A549 (cell line): ENCODE results near the gene CCDC85A. TPM values are rescaled to one million over a fixed set of nuclear protein-coding genes. Genes with fewer than 3 reads are reported as not detected.

Source experiments
- ATAC-seq, 2 experiments: fragments of 200-7000 bp in 1 of 2; fragments of >200 bp in 1 of 2; cut with Nextera tagmentation in 1 of 2; cut with Tn5 transposase in 1 of 2; 3 replicates each; pipeline versions ENCODE4 v1.8.0 to v1.9.1; 2018 to 2020; ENCODE audit warnings: mild to moderate bottlenecking in 1 of 2, moderate library complexity in 1 of 2
- CTCF ChIA-PET: fragments of 300-600 bp; sonication (Branson Sonifier 250); formaldehyde crosslinking; extraction: SDS; loops from one replicate; lab custom pipeline; 2021; ENCODE audit warnings: antibody characterized with exemption, inconsistent platforms; lab: Yijun Ruan, JAX
- POLR2A ChIA-PET: fragments of 350-600 bp; formaldehyde crosslinking; extraction: SDS; loops from one replicate; lab custom pipeline; 2021; ENCODE audit warnings: antibody characterized with exemption, inconsistent platforms; lab: Yijun Ruan, JAX
- DNase-seq, 2 experiments: peaks; one replicate each; pipeline versions ENCODE4 v3.0.0 to v3.0.0-alpha.2; 2011 to 2016; ENCODE audit warnings: low read depth in 1 of 2, low spot score in 1 of 2
- FAIRE-seq: peaks from 2 replicates; lab custom pipeline; 2011; peaks lifted over from hg19 to GRCh38; lab: Jason Lieb, UNC
- H3K27ac ChIP-seq, 2 experiments: fragments of >200 bp; sonication (Bioruptor Twin); formaldehyde crosslinking; 3 replicates each; pipeline ENCODE4 v1.5.1; 2016 to 2017
- H3K4me1 ChIP-seq: fragments of >200 bp; sonication (Bioruptor Twin); formaldehyde crosslinking; 3 replicates; pipeline ENCODE4 v1.6.1; 2016
- H3K4me2 ChIP-seq: fragments of >200 bp; sonication (Bioruptor Twin); formaldehyde crosslinking; 3 replicates; pipeline ENCODE4 v1.6.1; 2016
- H3K4me3 ChIP-seq: fragments of >200 bp; sonication (Bioruptor Twin); formaldehyde crosslinking; 3 replicates; pipeline ENCODE4 v1.5.1; 2016
- H3K9me3 ChIP-seq: fragments of >200 bp; sonication (Bioruptor Twin); formaldehyde crosslinking; 3 replicates; pipeline ENCODE4 v1.6.1; 2016
- ATOH8 ChIP-seq: fragments of 250-450 bp; sonication (Bioruptor Pico); IDR thresholded peaks from 2 replicates; pipeline ENCODE4 v1.5.0; 2020; ENCODE audit warnings: low read depth, mild to moderate bottlenecking, moderate library complexity
- CHD2 ChIP-seq: fragments of 150-350 bp; IDR thresholded peaks from 2 replicates; pipeline ENCODE4 v1.6.1; 2014; ENCODE audit warnings: low read length; ENCODE audit not compliant: partially characterized antibody
- E2F6 ChIP-seq: IDR thresholded peaks from 2 replicates; pipeline ENCODE4 v1.6.1; 2012; ENCODE audit warnings: low read depth, borderline replicate concordance
- EP300 ChIP-seq, 2 experiments: fragments of >200 bp; sonication (Bioruptor Twin); formaldehyde crosslinking; IDR thresholded peaks; 2 replicates in 1 of 2; 3 replicates in 1 of 2; pipeline ENCODE4 v1.6.1; 2016 to 2017
- ESRRA ChIP-seq: fragments of 150-350 bp; IDR thresholded peaks from 2 replicates; pipeline ENCODE4 v1.6.1; 2014; ENCODE audit warnings: mild to moderate bottlenecking, low read length, borderline replicate concordance
- FOSL2 ChIP-seq, 2 experiments: fragments of 450-650 bp in 1 of 2; fragments of >200 bp in 1 of 2; sonication (Bioruptor Twin) in 1 of 2; formaldehyde crosslinking; IDR thresholded peaks; 2 replicates each; pipeline versions ENCODE4 v1.5.0 to v1.6.1; 2016 to 2020; ENCODE audit warnings: mild to moderate bottlenecking in 1 of 2, moderate library complexity in 1 of 2
- FOXS1 ChIP-seq: fragments of 250-450 bp; sonication (Bioruptor Pico); IDR thresholded peaks from 2 replicates; pipeline ENCODE4 v1.5.0; 2020; ENCODE audit warnings: mild to moderate bottlenecking, moderate library complexity
- HDAC2 ChIP-seq: fragments of 200-600 bp; sonication (generic); IDR thresholded peaks from 2 replicates; pipeline ENCODE4 v1.6.1; 2016
- HEYL ChIP-seq: fragments of 250-450 bp; sonication (Bioruptor Pico); IDR thresholded peaks from 2 replicates; pipeline ENCODE4 v1.8.0; 2021; ENCODE audit warnings: mild to moderate bottlenecking, moderate library complexity
- KDM1A ChIP-seq: fragments of 200-600 bp; sonication (generic); IDR thresholded peaks from 2 replicates; pipeline ENCODE4 v1.6.1; 2016; ENCODE audit warnings: low read depth, mild to moderate bottlenecking
- MAZ ChIP-seq: fragments of 150-350 bp; IDR thresholded peaks from 2 replicates; pipeline ENCODE4 v1.6.1; 2014; ENCODE audit warnings: antibody characterized with exemption, low read depth, low read length, borderline replicate concordance
- NPAS2 ChIP-seq: fragments of 250-450 bp; sonication (Bioruptor Pico); IDR thresholded peaks from 2 replicates; pipeline ENCODE4 v1.8.0; 2022; ENCODE audit warnings: mild to moderate bottlenecking, moderate library complexity, borderline replicate concordance
- NR3C1 ChIP-seq: fragments of >200 bp; sonication (Bioruptor Twin); formaldehyde crosslinking; IDR thresholded peaks from 3 replicates; pipeline ENCODE4 v1.6.1; 2017
- POLR2AphosphoS2 ChIP-seq: conservative IDR thresholded peaks from 2 replicates; pipeline ENCODE4 v1.6.1; 2012; ENCODE audit warnings: low read length, improper control_type of control experiment, inconsistent platforms
- RAD21 ChIP-seq, 2 experiments: fragments of >200 bp in 1 of 2; sonication (Bioruptor Twin) in 1 of 2; formaldehyde crosslinking in 1 of 2; IDR thresholded peaks in 1 of 2; conservative IDR thresholded peaks in 1 of 2; 2 replicates in 1 of 2; 3 replicates in 1 of 2; pipeline ENCODE4 v1.6.1; 2012 to 2018; ENCODE audit warnings: inconsistent platforms in 1 of 2
- SMC3 ChIP-seq: fragments of >200 bp; sonication (Bioruptor Twin); formaldehyde crosslinking; IDR thresholded peaks from 3 replicates; pipeline ENCODE4 v1.6.1; 2018; ENCODE audit warnings: inconsistent platforms
- TP53 ChIP-seq: fragments of 250-450 bp; sonication (Bioruptor Pico); IDR thresholded peaks from 2 replicates; pipeline ENCODE4 v1.5.0; 2021; ENCODE audit warnings: mild to moderate bottlenecking, moderate library complexity
- ZC3H11A ChIP-seq: fragments of 450-650 bp; IDR thresholded peaks from 2 replicates; pipeline ENCODE4 v1.6.1; 2014; ENCODE audit warnings: antibody characterized with exemption, mild to moderate bottlenecking
- ZNF302 ChIP-seq: fragments of 250-450 bp; sonication (Bioruptor Pico); IDR thresholded peaks from 2 replicates; pipeline ENCODE4 v1.9.0; 2021; ENCODE audit warnings: inconsistent platforms, mild to moderate bottlenecking, moderate library complexity
- WGBS: methylation state at CpG from one replicate; pipeline ENCODE4 v1.1.6; 2017; ENCODE audit errors: missing lambda C conversion rate; 5-methylcytosine and 5-hydroxymethylcytosine counted together
- polyA plus RNA-seq, 4 experiments: library from polyadenylated mRNA; depleted of rRNA in 3 of 4; stranded (reverse); fragments of >200 nt; fragmentation: RNase III in 1 of 4; extraction: RNeasy Plus Mini Kit Qiagen cat#74134 plus additional on column Dnase treatment in 1 of 4; gene quantifications; 2 replicates in 3 of 4; 3 replicates in 1 of 4; pipeline ENCODE4 v1.2.3, GENCODE V29; 2011 to 2017
- TF ChIP-seq, protein P1 (sequence below): fragments of 250-450 bp; sonication (Bioruptor Pico); IDR thresholded peaks from 2 replicates; pipeline ENCODE4 v1.5.0; 2021; ENCODE audit warnings: mild to moderate bottlenecking, moderate library complexity, borderline replicate concordance
- TF ChIP-seq, protein P2 (sequence below): fragments of >200 bp; sonication (Bioruptor Twin); formaldehyde crosslinking; IDR thresholded peaks from 2 replicates; pipeline ENCODE4 v1.6.1; 2016
- TF ChIP-seq, protein P3 (sequence below): fragments of 150-350 bp; IDR thresholded peaks from 2 replicates; pipeline ENCODE4 v1.6.1; 2014; ENCODE audit warnings: low read depth, mild to moderate bottlenecking, low read length
- TF ChIP-seq, protein P4 (sequence below): fragments of >200 bp; sonication (Bioruptor Twin); formaldehyde crosslinking; IDR thresholded peaks from 3 replicates; pipeline ENCODE4 v1.6.1; 2016

Gene CCDC85A
- polyA plus RNA-seq, 2 of the 4 experiments (the other 2 are of a cell fraction) = 0.05 to 0.30 TPM

DNA sequence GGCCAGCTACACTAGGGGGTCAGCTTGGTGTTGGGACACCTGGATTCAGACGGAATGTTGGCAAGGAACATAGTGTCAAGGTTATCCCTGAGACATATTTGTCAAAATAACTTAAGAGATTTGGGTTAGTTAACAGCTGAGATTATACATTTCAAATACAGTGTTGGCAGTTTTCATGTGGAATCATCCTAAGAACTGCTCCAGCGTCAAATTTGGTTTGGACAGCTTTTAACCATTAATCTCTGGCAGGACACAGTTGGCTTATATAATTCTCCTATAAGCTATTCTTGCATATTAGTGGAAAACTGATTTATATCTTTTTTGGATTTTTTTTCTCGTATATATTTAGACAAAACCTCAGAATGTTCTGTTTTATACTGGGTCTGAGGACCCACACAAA lies 132.2 kb downstream of the CCDC85A start:
- H3K4me3 ChIP-seq = no peak overlapping the region
- no peaks in the 10 kb centered on the region for H3K4me1 ChIP-seq
- ATAC-seq (no peak), DNase-seq (no peak), FAIRE-seq (no peak)
- WGBS = 19% methylated on average over 3 of the region's 3 CpGs
- H3K4me2 ChIP-seq = no peak overlapping the region
- no peak overlapping the region for H3K27ac ChIP-seq
- no peak for TF ChIP-seq HEYL (CRISPR knock-in tag)
- no peak for TF ChIP-seq RAD21 (conservative IDR thresholded peaks at IDR 0.05 in 1 of 2, IDR thresholded peaks at IDR 0.05 in 1 of 2)
- TF ChIP-seq ZNF302 (CRISPR knock-in tag) = no peak
- TF ChIP-seq ESRRA = no peak
- TF ChIP-seq E2F6 = no peak
- TF ChIP-seq EP300 (IDR thresholded peaks at IDR 0.05) = no peak
- TF ChIP-seq CHD2 = no peak
- no peak for TF ChIP-seq HDAC2
- no peak for TF ChIP-seq KDM1A
- no peak for TF ChIP-seq MAZ
- no peak for TF ChIP-seq SMC3
- TF ChIP-seq, protein P1, sequence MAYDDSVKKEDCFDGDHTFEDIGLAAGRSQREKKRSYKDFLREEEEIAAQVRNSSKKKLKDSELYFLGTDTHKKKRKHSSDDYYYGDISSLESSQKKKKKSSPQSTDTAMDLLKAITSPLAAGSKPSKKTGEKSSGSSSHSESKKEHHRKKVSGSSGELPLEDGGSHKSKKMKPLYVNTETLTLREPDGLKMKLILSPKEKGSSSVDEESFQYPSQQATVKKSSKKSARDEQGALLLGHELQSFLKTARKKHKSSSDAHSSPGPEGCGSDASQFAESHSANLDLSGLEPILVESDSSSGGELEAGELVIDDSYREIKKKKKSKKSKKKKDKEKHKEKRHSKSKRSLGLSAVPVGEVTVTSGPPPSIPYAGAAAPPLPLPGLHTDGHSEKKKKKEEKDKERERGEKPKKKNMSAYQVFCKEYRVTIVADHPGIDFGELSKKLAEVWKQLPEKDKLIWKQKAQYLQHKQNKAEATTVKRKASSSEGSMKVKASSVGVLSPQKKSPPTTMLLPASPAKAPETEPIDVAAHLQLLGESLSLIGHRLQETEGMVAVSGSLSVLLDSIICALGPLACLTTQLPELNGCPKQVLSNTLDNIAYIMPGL (CRISPR knock-in tag) = no peak
- no peak for TF ChIP-seq NR3C1
- CTCF ChIA-PET = interaction anchor here (0.8 to 1.2 kb wide), 2 partner anchors 12 to 133 kb away, joined by 3 read pairs; no protein-coding TSS in a partner anchor
- H3K9me3 ChIP-seq = no peaks in the 10 kb centered on the region
- POLR2A ChIA-PET = no interaction called here

DNA sequence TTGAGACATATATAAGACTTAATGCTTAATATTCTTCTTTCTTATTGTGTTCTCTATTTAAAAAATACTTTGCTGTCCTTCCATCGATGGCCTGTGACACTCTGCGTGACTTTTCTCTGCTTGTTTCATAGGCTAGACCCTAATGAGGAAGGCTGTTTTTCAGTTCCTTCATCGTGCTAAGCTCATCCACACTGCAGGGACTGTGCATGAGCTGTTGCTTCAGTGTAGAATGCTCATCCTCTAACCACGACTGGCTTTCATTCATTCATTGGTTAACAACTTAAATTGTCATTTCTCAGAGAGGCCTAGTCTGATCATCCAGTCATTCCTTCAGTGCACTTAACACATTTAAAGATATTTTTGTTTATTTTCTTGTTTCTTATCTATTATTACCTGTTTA lies 134.4 kb downstream of the CCDC85A start:
- Histone ChIP-seq H3K4me3 (no peak overlapping the region), H3K4me2 (no peak overlapping the region), H3K27ac (no peak overlapping the region), H3K4me1 (no peaks in the 10 kb centered on the region), H3K9me3 (no peaks in the 10 kb centered on the region)
- ATAC-seq (no peak), FAIRE-seq (no peak), DNase-seq (no peak)
- ChIA-PET POLR2A (no interaction called here), CTCF (no interaction called here)
- TF ChIP-seq ATOH8 (CRISPR knock-in tag) (no peak), HEYL (CRISPR knock-in tag) (no peak), FOXS1 (CRISPR knock-in tag) (no peak), POLR2AphosphoS2 (no peak), CHD2 (no peak), FOSL2 (IDR thresholded peaks at IDR 0.05) (no peak), FOSL2 (CRISPR knock-in tag; IDR thresholded peaks at IDR 0.05) (no peak), TP53 (CRISPR knock-in tag) (no peak), NPAS2 (no peak), ESRRA (no peak), EP300 (IDR thresholded peaks at IDR 0.05) (no peak), NR3C1 (no peak), ZC3H11A (no peak)
- TF ChIP-seq, protein P2, sequence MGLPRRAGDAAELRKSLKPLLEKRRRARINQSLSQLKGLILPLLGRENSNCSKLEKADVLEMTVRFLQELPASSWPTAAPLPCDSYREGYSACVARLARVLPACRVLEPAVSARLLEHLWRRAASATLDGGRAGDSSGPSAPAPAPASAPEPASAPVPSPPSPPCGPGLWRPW = no peak
- TF ChIP-seq, protein P3, sequence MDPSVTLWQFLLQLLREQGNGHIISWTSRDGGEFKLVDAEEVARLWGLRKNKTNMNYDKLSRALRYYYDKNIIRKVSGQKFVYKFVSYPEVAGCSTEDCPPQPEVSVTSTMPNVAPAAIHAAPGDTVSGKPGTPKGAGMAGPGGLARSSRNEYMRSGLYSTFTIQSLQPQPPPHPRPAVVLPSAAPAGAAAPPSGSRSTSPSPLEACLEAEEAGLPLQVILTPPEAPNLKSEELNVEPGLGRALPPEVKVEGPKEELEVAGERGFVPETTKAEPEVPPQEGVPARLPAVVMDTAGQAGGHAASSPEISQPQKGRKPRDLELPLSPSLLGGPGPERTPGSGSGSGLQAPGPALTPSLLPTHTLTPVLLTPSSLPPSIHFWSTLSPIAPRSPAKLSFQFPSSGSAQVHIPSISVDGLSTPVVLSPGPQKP = no peak
- TF ChIP-seq, protein P4, sequence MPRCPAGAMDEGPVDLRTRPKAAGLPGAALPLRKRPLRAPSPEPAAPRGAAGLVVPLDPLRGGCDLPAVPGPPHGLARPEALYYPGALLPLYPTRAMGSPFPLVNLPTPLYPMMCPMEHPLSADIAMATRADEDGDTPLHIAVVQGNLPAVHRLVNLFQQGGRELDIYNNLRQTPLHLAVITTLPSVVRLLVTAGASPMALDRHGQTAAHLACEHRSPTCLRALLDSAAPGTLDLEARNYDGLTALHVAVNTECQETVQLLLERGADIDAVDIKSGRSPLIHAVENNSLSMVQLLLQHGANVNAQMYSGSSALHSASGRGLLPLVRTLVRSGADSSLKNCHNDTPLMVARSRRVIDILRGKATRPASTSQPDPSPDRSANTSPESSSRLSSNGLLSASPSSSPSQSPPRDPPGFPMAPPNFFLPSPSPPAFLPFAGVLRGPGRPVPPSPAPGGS = no peak
- WGBS = 15% methylated on average over 4 of the region's 4 CpGs
